Measurements from ENCODE around the gene SLC12A7.

Gene SLC12A7

GRCh38 chr5:1077491-1078020, 34.3 kb downstream of the SLC12A7 start:
- DNase-seq (ENCODE audit: low read depth) = no peak

GRCh38 chr5:1077026-1077425, 34.8 kb downstream of the SLC12A7 start:
- no peak for DNase-seq (ENCODE audit: low read depth)

GRCh38 chr5:1076406-1076805, 35.5 kb downstream of the SLC12A7 start:
- DNase-seq (ENCODE audit: low read depth) = no peak

- DNase-seq (ENCODE audit: low read depth) = no peak
These were observed 35.9 kb downstream of the SLC12A7 start for GRCh38 chr5:1075931-1076330.

GRCh38 chr5:1075555-1075881, 36.3 kb downstream of the SLC12A7 start:
- DNase-seq (ENCODE audit: low read depth) = no peak

- DNase-seq (ENCODE audit: low read depth) = no peak
These were observed 36.9 kb downstream of the SLC12A7 start for GRCh38 chr5:1074816-1075554.

- DNase-seq (ENCODE audit: low read depth) = no peak
These were observed 37.6 kb downstream of the SLC12A7 start for GRCh38 chr5:1074226-1074625.

GRCh38 chr5:1073239-1074102, 38.4 kb downstream of the SLC12A7 start:
- no peak for DNase-seq (ENCODE audit: low read depth)

GRCh38 chr5:1069720-1070088, 42.2 kb downstream of the SLC12A7 start:
- DNase-seq (ENCODE audit: low read depth) = no peak

GRCh38 chr5:1068895-1069719, 42.8 kb downstream of the SLC12A7 start:
- DNase-seq (ENCODE audit: low read depth) = no peak

- no peak for DNase-seq (ENCODE audit: low read depth)
These were observed 43.5 kb downstream of the SLC12A7 start for GRCh38 chr5:1068204-1068894.

- no peak for DNase-seq (ENCODE audit: low read depth)
These were observed 44.4 kb downstream of the SLC12A7 start for GRCh38 chr5:1067141-1068121.

- no peak for DNase-seq (ENCODE audit: low read depth)
These were observed 45.2 kb downstream of the SLC12A7 start for GRCh38 chr5:1066676-1067075.

- DNase-seq (ENCODE audit: low read depth) = no peak
These were observed 45.8 kb downstream of the SLC12A7 start for GRCh38 chr5:1065891-1066650.

- DNase-seq (ENCODE audit: low read depth) = no peak
These were observed 46.6 kb downstream of the SLC12A7 start for GRCh38 chr5:1065143-1065750.

GRCh38 chr5:1064383-1065142, 47.3 kb downstream of the SLC12A7 start:
- DNase-seq (ENCODE audit: low read depth) = no peak

- no peak for DNase-seq (ENCODE audit: low read depth)
These were observed 48.0 kb downstream of the SLC12A7 start for GRCh38 chr5:1063661-1064382.

Data from non-pigmented ciliary epithelial cell (primary cell).